ENCODE data around the gene ELOB.

DNA sequence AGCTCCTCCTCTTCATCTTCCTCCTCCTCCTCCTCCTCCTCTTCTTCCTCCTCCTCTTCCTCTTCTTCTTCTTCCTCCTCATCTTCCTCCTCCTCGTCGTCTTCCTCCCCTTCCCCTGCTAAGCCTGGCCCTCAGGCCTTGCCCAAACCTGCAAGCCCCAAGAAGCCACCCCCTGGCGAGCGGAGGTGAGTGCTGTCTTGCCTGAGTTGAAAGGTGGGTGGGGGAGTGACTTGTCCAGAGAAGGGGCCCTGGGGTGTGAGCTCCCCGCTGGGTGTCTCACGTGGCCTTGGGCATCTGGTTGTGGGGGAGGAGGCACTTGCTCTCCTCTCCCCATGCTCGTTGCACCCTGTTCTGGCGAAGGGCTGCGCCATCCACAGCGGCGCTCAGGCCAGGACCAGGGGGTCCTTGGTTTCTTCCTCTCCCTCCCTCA, 8.0 kb downstream of the ELOB start:
- TF ChIP-seq EZH2 (conservative IDR thresholded peaks at IDR 0.05; ENCODE audit: low read depth, low read length), result no peak
- TF ChIP-seq KDM4B (CRISPR knock-in tag; IDR thresholded peaks at IDR 0.05), result no peak
- no peak for TF ChIP-seq ZNF747 (CRISPR knock-in tag; IDR thresholded peaks at IDR 0.05; ENCODE audit: borderline replicate concordance)
- no peak for TF ChIP-seq ZNF644 (CRISPR knock-in tag; IDR thresholded peaks at IDR 0.05; ENCODE audit: low read depth)
- no peak for TF ChIP-seq ELF1 (CRISPR knock-in tag; IDR thresholded peaks at IDR 0.05)
- no peak for TF ChIP-seq BHLHE40 (IDR thresholded peaks at IDR 0.05; ENCODE audit: low read length)
- TF ChIP-seq TAF1 (CRISPR knock-in tag; IDR thresholded peaks at IDR 0.05), result no peak
- TF ChIP-seq, protein P1, sequence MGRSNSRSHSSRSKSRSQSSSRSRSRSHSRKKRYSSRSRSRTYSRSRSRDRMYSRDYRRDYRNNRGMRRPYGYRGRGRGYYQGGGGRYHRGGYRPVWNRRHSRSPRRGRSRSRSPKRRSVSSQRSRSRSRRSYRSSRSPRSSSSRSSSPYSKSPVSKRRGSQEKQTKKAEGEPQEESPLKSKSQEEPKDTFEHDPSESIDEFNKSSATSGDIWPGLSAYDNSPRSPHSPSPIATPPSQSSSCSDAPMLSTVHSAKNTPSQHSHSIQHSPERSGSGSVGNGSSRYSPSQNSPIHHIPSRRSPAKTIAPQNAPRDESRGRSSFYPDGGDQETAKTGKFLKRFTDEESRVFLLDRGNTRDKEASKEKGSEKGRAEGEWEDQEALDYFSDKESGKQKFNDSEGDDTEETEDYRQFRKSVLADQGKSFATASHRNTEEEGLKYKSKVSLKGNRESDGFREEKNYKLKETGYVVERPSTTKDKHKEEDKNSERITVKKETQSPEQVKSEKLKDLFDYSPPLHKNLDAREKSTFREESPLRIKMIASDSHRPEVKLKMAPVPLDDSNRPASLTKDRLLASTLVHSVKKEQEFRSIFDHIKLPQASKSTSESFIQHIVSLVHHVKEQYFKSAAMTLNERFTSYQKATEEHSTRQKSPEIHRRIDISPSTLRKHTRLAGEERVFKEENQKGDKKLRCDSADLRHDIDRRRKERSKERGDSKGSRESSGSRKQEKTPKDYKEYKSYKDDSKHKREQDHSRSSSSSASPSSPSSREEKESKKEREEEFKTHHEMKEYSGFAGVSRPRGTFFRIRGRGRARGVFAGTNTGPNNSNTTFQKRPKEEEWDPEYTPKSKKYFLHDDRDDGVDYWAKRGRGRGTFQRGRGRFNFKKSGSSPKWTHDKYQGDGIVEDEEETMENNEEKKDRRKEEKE (IDR thresholded peaks at IDR 0.05), result no peak
- TF ChIP-seq, protein P2, sequence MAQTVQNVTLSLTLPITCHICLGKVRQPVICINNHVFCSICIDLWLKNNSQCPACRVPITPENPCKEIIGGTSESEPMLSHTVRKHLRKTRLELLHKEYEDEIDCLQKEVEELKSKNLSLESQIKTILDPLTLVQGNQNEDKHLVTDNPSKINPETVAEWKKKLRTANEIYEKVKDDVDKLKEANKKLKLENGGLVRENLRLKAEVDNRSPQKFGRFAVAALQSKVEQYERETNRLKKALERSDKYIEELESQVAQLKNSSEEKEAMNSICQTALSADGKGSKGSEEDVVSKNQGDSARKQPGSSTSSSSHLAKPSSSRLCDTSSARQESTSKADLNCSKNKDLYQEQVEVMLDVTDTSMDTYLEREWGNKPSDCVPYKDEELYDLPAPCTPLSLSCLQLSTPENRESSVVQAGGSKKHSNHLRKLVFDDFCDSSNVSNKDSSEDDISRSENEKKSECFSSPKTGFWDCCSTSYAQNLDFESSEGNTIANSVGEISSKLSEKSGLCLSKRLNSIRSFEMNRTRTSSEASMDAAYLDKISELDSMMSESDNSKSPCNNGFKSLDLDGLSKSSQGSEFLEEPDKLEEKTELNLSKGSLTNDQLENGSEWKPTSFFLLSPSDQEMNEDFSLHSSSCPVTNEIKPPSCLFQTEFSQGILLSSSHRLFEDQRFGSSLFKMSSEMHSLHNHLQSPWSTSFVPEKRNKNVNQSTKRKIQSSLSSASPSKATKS (CRISPR knock-in tag; IDR thresholded peaks at IDR 0.05), result no peak
- TF ChIP-seq, protein P3, sequence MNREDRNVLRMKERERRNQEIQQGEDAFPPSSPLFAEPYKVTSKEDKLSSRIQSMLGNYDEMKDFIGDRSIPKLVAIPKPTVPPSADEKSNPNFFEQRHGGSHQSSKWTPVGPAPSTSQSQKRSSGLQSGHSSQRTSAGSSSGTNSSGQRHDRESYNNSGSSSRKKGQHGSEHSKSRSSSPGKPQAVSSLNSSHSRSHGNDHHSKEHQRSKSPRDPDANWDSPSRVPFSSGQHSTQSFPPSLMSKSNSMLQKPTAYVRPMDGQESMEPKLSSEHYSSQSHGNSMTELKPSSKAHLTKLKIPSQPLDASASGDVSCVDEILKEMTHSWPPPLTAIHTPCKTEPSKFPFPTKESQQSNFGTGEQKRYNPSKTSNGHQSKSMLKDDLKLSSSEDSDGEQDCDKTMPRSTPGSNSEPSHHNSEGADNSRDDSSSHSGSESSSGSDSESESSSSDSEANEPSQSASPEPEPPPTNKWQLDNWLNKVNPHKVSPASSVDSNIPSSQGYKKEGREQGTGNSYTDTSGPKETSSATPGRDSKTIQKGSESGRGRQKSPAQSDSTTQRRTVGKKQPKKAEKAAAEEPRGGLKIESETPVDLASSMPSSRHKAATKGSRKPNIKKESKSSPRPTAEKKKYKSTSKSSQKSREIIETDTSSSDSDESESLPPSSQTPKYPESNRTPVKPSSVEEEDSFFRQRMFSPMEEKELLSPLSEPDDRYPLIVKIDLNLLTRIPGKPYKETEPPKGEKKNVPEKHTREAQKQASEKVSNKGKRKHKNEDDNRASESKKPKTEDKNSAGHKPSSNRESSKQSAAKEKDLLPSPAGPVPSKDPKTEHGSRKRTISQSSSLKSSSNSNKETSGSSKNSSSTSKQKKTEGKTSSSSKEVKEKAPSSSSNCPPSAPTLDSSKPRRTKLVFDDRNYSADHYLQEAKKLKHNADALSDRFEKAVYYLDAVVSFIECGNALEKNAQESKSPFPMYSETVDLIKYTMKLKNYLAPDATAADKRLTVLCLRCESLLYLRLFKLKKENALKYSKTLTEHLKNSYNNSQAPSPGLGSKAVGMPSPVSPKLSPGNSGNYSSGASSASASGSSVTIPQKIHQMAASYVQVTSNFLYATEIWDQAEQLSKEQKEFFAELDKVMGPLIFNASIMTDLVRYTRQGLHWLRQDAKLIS (CRISPR knock-in tag; IDR thresholded peaks at IDR 0.05), result no peak
- TF ChIP-seq, protein P4, sequence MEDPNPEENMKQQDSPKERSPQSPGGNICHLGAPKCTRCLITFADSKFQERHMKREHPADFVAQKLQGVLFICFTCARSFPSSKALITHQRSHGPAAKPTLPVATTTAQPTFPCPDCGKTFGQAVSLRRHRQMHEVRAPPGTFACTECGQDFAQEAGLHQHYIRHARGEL (CRISPR knock-in tag; IDR thresholded peaks at IDR 0.05), result no peak

Data from HepG2 (cell line).